ENCODE results near the gene TTLL13.

The TTLL13 gene

GRCh38 chr15:90249203-90249863 lies at the start of gene TTLL13:
Gene TTLL13, plus strand, starts transcription at chr15:90249556. Its CDS starts 1,075 bp downstream, at chr15:90250631.
- DNase-seq, result peak; percentile 88 to 93
- no peak for TF ChIP-seq POLR2A (IDR thresholded peaks at IDR 0.05; ENCODE audit: low read length)
- no peak for TF ChIP-seq GATA1 (IDR thresholded peaks at IDR 0.05; ENCODE audit: low read depth, low read length)

- TF ChIP-seq POLR2A (IDR thresholded peaks at IDR 0.05; ENCODE audit: low read length) (no peak), GATA1 (IDR thresholded peaks at IDR 0.05; ENCODE audit: low read depth, low read length) (no peak)
- peak in 1 of 2 experiments; percentile 38 for DNase-seq
Observed at GRCh38 chr15:90200534-90201129, 48.7 kb upstream of the TTLL13 start.

- TF ChIP-seq GATA1 (IDR thresholded peaks at IDR 0.05; ENCODE audit: low read depth, low read length) (no peak), POLR2A (IDR thresholded peaks at IDR 0.05; ENCODE audit: low read length) (no peak)
- peak; percentile 75 to 84 for DNase-seq
Observed at GRCh38 chr15:90201130-90201943, 48.0 kb upstream of the TTLL13 start, which contains the start of gene SEMA4B. Gene SEMA4B, plus strand, starts transcription at chr15:90201330. Its CDS starts 249 bp downstream, at chr15:90201579.

- no peak for TF ChIP-seq GATA1 (IDR thresholded peaks at IDR 0.05; ENCODE audit: low read depth, low read length)
- no peak for TF ChIP-seq POLR2A (IDR thresholded peaks at IDR 0.05; ENCODE audit: low read length)
- DNase-seq, result no peak
Observed at GRCh38 chr15:90201944-90202375, 47.4 kb upstream of the TTLL13 start.

- no peak for DNase-seq
- TF ChIP-seq POLR2A (IDR thresholded peaks at IDR 0.05; ENCODE audit: low read length) (no peak), GATA1 (IDR thresholded peaks at IDR 0.05; ENCODE audit: low read depth, low read length) (no peak)
Observed at GRCh38 chr15:90202929-90203328, 46.4 kb upstream of the TTLL13 start.

GRCh38 chr15:90203473-90203872 lies 45.9 kb upstream of the TTLL13 start:
- TF ChIP-seq GATA1 (IDR thresholded peaks at IDR 0.05; ENCODE audit: low read depth, low read length) (no peak), POLR2A (IDR thresholded peaks at IDR 0.05; ENCODE audit: low read length) (no peak)
- no peak for DNase-seq

- TF ChIP-seq POLR2A (IDR thresholded peaks at IDR 0.05; ENCODE audit: low read length) (no peak), GATA1 (IDR thresholded peaks at IDR 0.05; ENCODE audit: low read depth, low read length) (no peak)
- no peak for DNase-seq
Observed at GRCh38 chr15:90203922-90204321, 45.4 kb upstream of the TTLL13 start.

GRCh38 chr15:90205050-90205848 lies 44.1 kb upstream of the TTLL13 start:
- TF ChIP-seq POLR2A (IDR thresholded peaks at IDR 0.05; ENCODE audit: low read length) (no peak), GATA1 (IDR thresholded peaks at IDR 0.05; ENCODE audit: low read depth, low read length) (no peak)
- no peak for DNase-seq

- DNase-seq, result no peak
- TF ChIP-seq GATA1 (IDR thresholded peaks at IDR 0.05; ENCODE audit: low read depth, low read length), result no peak
- no peak for TF ChIP-seq POLR2A (IDR thresholded peaks at IDR 0.05; ENCODE audit: low read length)
Observed at GRCh38 chr15:90205886-90206285, 43.5 kb upstream of the TTLL13 start.

- no peak for DNase-seq
- no peak for TF ChIP-seq POLR2A (IDR thresholded peaks at IDR 0.05; ENCODE audit: low read length)
Observed at GRCh38 chr15:90207252-90207651, 42.1 kb upstream of the TTLL13 start.

GRCh38 chr15:90208356-90208755 lies 41.0 kb upstream of the TTLL13 start:
- TF ChIP-seq GATA1 (IDR thresholded peaks at IDR 0.05; ENCODE audit: low read depth, low read length) (no peak), POLR2A (IDR thresholded peaks at IDR 0.05; ENCODE audit: low read length) (no peak)
- no peak for DNase-seq

GRCh38 chr15:90209591-90209990 lies 39.8 kb upstream of the TTLL13 start:
- DNase-seq, result no peak

GRCh38 chr15:90210593-90210992 lies 38.8 kb upstream of the TTLL13 start:
- no peak for DNase-seq
- TF ChIP-seq GATA1 (IDR thresholded peaks at IDR 0.05; ENCODE audit: low read depth, low read length) (no peak), POLR2A (IDR thresholded peaks at IDR 0.05; ENCODE audit: low read length) (no peak)

More at GRCh38 chr15:90209591-90209990, 39.8 kb upstream of the TTLL13 start:
- no peak for TF ChIP-seq GATA1 (IDR thresholded peaks at IDR 0.05; ENCODE audit: low read depth, low read length)
- no peak for TF ChIP-seq POLR2A (IDR thresholded peaks at IDR 0.05; ENCODE audit: low read length)

All from erythroblast (primary cell).